Tibial artery (tissue), 4 donors: Measurements from ENCODE around the gene FGF14.

Experiments used
- DNase-seq, 2 donors: peaks; one replicate each; pipeline ENCODE4 v3.0.0-alpha.2; 2019
- H3K27ac ChIP-seq, 2 donors: fragments of 200-600 bp; sonication (generic) in 1 of 2; 1 replicate in 1 of 2; 2 replicates in 1 of 2; pipeline ENCODE4 v1.5.1; 2018 to 2019; ENCODE audit warnings: mild to moderate bottlenecking in 1 of 2
- H3K27me3 ChIP-seq, 2 donors: fragments of 200-600 bp; sonication (generic) in 1 of 2; one replicate each; pipeline versions ENCODE4 v1.5.1 to v1.6.0; 2016 to 2019
- H3K36me3 ChIP-seq, 3 donors: fragments of 200-600 bp; sonication (generic) in 2 of 3; one replicate each; pipeline ENCODE4 v1.5.1; 2016 to 2019; ENCODE audit warnings: mild to moderate bottlenecking in 2 of 3
- H3K4me1 ChIP-seq, 4 donors: fragments of 200-600 bp; sonication (generic) in 2 of 4; 1 replicate in 3 of 4; 2 replicates in 1 of 4; pipeline ENCODE4 v1.5.1; 2016 to 2019
- H3K4me3 ChIP-seq, 2 donors: fragments of 200-600 bp; sonication (generic) in 1 of 2; 1 replicate in 1 of 2; 2 replicates in 1 of 2; pipeline ENCODE4 v1.5.1; 2018 to 2019; ENCODE audit warnings: mild to moderate bottlenecking in 2 of 2
- H3K9me3 ChIP-seq, 3 donors: fragments of 200-600 bp; sonication (generic) in 1 of 3; one replicate each; pipeline ENCODE4 v1.5.1; 2016 to 2019
- CTCF ChIP-seq, 2 experiments: fragments of 200-600 bp in 1 of 2; fragments of 450-650 bp in 1 of 2; IDR thresholded peaks; one replicate each; pipeline ENCODE4 v1.5.1; 2017 to 2019; ENCODE audit warnings: antibody characterized with exemption in 2 of 2, mild to moderate bottlenecking in 1 of 2, moderate library complexity in 1 of 2
- intact Hi-C: fragments of 100-400 bp; cut with DNase I; formaldehyde crosslinking; loops from one replicate; pipeline ENCODE4 v1.15.0; 2023; ENCODE audit warnings: low total_unique reads

The FGF14 gene

GRCh38 chr13:102367836-102368235 lies 34.0 kb downstream of the FGF14 start:
- intact Hi-C loops: no loop called here
- no peaks in the 10 kb centered on the region for H3K9me3 ChIP-seq
- H3K4me1 ChIP-seq: no peaks in the 10 kb centered on the region
- no peak overlapping the region for H3K4me3 ChIP-seq
- no peak for TF ChIP-seq CTCF (IDR thresholded peaks at IDR 0.05)
- no peaks in the 10 kb centered on the region for H3K36me3 ChIP-seq
- DNase-seq: no peak
- H3K27me3 ChIP-seq: no peaks in the 10 kb centered on the region
- no peak overlapping the region for H3K27ac ChIP-seq

GRCh38 chr13:102361113-102361512 lies 40.7 kb downstream of the FGF14 start:
- H3K9me3 ChIP-seq: no peaks in the 10 kb centered on the region
- intact Hi-C loops: no loop called here
- H3K4me1 ChIP-seq: no peaks in the 10 kb centered on the region
- no peak for DNase-seq
- H3K27me3 ChIP-seq: no peaks in the 10 kb centered on the region
- no peaks in the 10 kb centered on the region for H3K36me3 ChIP-seq
- H3K4me3 ChIP-seq: no peak overlapping the region
- no peak overlapping the region for H3K27ac ChIP-seq
- TF ChIP-seq CTCF (IDR thresholded peaks at IDR 0.05): no peak

DNA sequence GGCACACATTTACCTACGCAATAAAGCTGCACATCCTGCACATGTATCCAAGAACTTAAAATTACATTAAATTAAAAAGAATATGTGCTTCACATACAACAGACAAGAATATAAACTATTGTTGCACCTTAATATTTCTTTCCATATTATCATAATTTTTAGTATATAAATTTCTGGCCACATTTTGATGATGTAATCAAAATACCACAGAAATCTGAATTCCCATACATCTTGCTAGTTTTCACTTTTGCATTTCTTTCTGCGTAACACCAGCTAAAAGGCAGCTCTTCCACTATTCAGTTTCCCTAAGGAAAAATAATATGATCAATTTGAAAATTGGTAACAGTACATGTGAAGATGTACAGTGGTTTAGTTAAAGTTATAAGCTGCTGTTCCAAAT lies 42.6 kb downstream of the FGF14 start:
- no peak for TF ChIP-seq CTCF (IDR thresholded peaks at IDR 0.05)
- intact Hi-C loops: no loop called here
- H3K4me1 ChIP-seq: no peaks in the 10 kb centered on the region
- H3K27me3 ChIP-seq: no peaks in the 10 kb centered on the region
- DNase-seq: no peak
- H3K36me3 ChIP-seq: no peaks in the 10 kb centered on the region
- H3K9me3 ChIP-seq: no peaks in the 10 kb centered on the region
- no peak overlapping the region for H3K27ac ChIP-seq
- no peak overlapping the region for H3K4me3 ChIP-seq

DNA sequence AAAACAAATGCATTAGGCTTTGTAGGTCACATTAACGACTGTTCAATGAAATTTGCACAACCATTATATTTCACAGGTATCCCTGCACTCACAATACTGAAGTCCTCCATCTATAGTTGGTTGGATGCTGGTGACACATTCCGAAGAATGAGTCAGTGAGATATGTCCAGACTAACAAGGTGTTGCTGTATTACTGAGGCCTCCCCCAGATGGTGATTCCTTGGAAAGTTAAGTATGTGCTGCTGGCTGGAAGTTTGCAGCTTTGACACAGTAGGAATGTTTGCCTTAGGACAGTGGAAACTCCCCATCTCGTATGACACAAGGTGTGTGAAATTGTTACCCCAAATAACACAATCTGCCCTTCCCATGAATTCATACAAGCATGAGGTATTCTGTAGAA lies 46.6 kb downstream of the FGF14 start:
- no peak overlapping the region for H3K27ac ChIP-seq
- no peak overlapping the region for H3K4me3 ChIP-seq
- TF ChIP-seq CTCF (IDR thresholded peaks at IDR 0.05): no peak
- H3K9me3 ChIP-seq: no peaks in the 10 kb centered on the region
- no peaks in the 10 kb centered on the region for H3K27me3 ChIP-seq
- no peaks in the 10 kb centered on the region for H3K4me1 ChIP-seq
- DNase-seq: no peak
- intact Hi-C loops: no loop called here
- H3K36me3 ChIP-seq: no peaks in the 10 kb centered on the region

- H3K4me1 ChIP-seq: no peaks in the 10 kb centered on the region
- intact Hi-C loops: no loop called here
Observed at GRCh38 chr13:102354011-102354410, 47.8 kb downstream of the FGF14 start.

More at GRCh38 chr13:102354011-102354410, 47.8 kb downstream of the FGF14 start:
- no peak for TF ChIP-seq CTCF (IDR thresholded peaks at IDR 0.05)
- H3K27ac ChIP-seq: no peak overlapping the region
- no peak for DNase-seq
- H3K36me3 ChIP-seq: no peaks in the 10 kb centered on the region
- no peak overlapping the region for H3K4me3 ChIP-seq
- H3K9me3 ChIP-seq: no peaks in the 10 kb centered on the region
- H3K27me3 ChIP-seq: no peaks in the 10 kb centered on the region
